Upper lobe of left lung (tissue), 4 donors: ENCODE measurements around the gene FBLN1.

Experiments used
- POLR2A ChIP-seq, 4 donors: fragments of 450-650 bp; IDR thresholded peaks; one replicate each; pipeline ENCODE4 v1.5.1; 2016 to 2017; ENCODE audit warnings: antibody characterized with exemption in 4 of 4, mild to moderate bottlenecking in 2 of 4
- TF ChIP-seq, protein P1 (sequence below), 6 experiments: fragments of 450-650 bp in 4 of 6; fragments of 200-600 bp in 2 of 6; sonication (generic) in 2 of 6; IDR thresholded peaks; one replicate each; pipeline ENCODE4 v1.5.1; 2016 to 2019; ENCODE audit warnings: antibody characterized with exemption in 6 of 6

DNA sequence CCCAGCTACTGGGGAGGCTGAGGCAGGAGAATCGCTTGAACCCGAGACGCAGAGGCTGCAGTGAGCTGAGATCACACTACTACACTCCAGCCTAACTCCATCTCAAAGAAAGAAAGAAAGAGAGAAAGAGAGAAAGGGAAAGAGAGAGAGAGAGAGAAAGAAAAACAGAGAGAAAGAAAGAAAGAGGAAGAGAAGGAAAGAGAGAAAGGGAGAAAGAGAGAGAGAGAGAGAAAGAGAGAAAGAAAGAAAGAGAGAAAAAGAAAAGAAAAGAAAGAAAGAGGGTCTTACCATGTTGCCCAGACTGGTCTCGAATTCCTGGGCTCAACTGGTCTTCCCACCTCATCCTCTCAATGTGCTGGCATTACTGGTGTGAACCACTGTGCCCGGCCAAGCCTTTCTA is 22.3 kb downstream of the FBLN1 start:
- TF ChIP-seq, protein P1, sequence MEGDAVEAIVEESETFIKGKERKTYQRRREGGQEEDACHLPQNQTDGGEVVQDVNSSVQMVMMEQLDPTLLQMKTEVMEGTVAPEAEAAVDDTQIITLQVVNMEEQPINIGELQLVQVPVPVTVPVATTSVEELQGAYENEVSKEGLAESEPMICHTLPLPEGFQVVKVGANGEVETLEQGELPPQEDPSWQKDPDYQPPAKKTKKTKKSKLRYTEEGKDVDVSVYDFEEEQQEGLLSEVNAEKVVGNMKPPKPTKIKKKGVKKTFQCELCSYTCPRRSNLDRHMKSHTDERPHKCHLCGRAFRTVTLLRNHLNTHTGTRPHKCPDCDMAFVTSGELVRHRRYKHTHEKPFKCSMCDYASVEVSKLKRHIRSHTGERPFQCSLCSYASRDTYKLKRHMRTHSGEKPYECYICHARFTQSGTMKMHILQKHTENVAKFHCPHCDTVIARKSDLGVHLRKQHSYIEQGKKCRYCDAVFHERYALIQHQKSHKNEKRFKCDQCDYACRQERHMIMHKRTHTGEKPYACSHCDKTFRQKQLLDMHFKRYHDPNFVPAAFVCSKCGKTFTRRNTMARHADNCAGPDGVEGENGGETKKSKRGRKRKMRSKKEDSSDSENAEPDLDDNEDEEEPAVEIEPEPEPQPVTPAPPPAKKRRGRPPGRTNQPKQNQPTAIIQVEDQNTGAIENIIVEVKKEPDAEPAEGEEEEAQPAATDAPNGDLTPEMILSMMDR (IDR thresholded peaks at IDR 0.05): no peak
- TF ChIP-seq POLR2A (IDR thresholded peaks at IDR 0.05): no peak
